GM23248 (cell line): ENCODE results near the gene RNF138. TPM values are rescaled to one million over a fixed set of nuclear protein-coding genes. Genes with fewer than 3 reads are reported as not detected.
A peak's percentile ranks its signal among the peaks of the same experiment; 100 is the strongest.

Source experiments
- DNase-seq: peaks from one replicate; pipeline ENCODE4 v3.0.0-alpha.2; 2015
- H2AFZ ChIP-seq: fragments of 200-600 bp; sonication (generic); 2 replicates; pipeline ENCODE4 v1.6.1; 2016; ENCODE audit warnings: antibody characterized with exemption
- H3F3A ChIP-seq: fragments of 200-600 bp; sonication (generic); 2 replicates; pipeline ENCODE4 v1.6.1; 2016; ENCODE audit warnings: mild to moderate bottlenecking, antibody characterized with exemption, mixed run types; ENCODE audit not compliant: insufficient read depth
- H3K27ac ChIP-seq: fragments of 200-600 bp; sonication (generic); 2 replicates; pipeline ENCODE4 v1.5.1; 2016; ENCODE audit warnings: mild to moderate bottlenecking
- H3K27me3 ChIP-seq: fragments of 200-600 bp; sonication (generic); replicated peaks from 2 replicates; pipeline ENCODE4 v1.6.1; 2016; ENCODE audit warnings: mild to moderate bottlenecking; ENCODE audit not compliant: insufficient read depth
- H3K36me3 ChIP-seq: fragments of 200-600 bp; sonication (generic); 2 replicates; pipeline ENCODE4 v1.6.1; 2016; ENCODE audit warnings: low read depth, mild to moderate bottlenecking
- H3K4me1 ChIP-seq: fragments of 200-600 bp; sonication (generic); 2 replicates; pipeline ENCODE4 v1.6.1; 2016; ENCODE audit warnings: mild to moderate bottlenecking; ENCODE audit not compliant: insufficient read depth
- H3K4me2 ChIP-seq: fragments of 200-600 bp; sonication (generic); one replicate; pipeline ENCODE4 v1.6.1; 2016; ENCODE audit warnings: mild to moderate bottlenecking; ENCODE audit not compliant: unreplicated experiment
- H3K4me3 ChIP-seq: fragments of 200-600 bp; sonication (generic); 2 replicates; pipeline ENCODE4 v1.5.1; 2016; ENCODE audit warnings: mild to moderate bottlenecking
- H3K79me2 ChIP-seq: fragments of 200-600 bp; sonication (generic); 2 replicates; pipeline ENCODE4 v1.6.1; 2016; ENCODE audit warnings: mild to moderate bottlenecking; ENCODE audit not compliant: insufficient read depth
- H3K9ac ChIP-seq: fragments of 200-600 bp; sonication (generic); 2 replicates; pipeline ENCODE4 v1.6.1; 2016; ENCODE audit warnings: mild to moderate bottlenecking
- H3K9me2 ChIP-seq: fragments of 200-600 bp; sonication (generic); 2 replicates; pipeline ENCODE4 v1.6.1; 2016; ENCODE audit warnings: mixed run types, mild to moderate bottlenecking, moderate library complexity; ENCODE audit not compliant: insufficient read depth
- H3K9me3 ChIP-seq: fragments of 200-600 bp; sonication (generic); one replicate; pipeline ENCODE4 v1.6.1; 2017; ENCODE audit warnings: low read depth
- H4K20me1 ChIP-seq: fragments of 200-600 bp; sonication (generic); 2 replicates; pipeline ENCODE4 v1.6.0; 2016; ENCODE audit not compliant: insufficient read depth
- EZH2 ChIP-seq: fragments of 200-600 bp; sonication (generic); IDR thresholded peaks from 2 replicates; pipeline ENCODE4 v1.6.1; 2018; ENCODE audit warnings: antibody characterized with exemption, mild to moderate bottlenecking; ENCODE audit not compliant: insufficient read depth, poor library complexity, severe bottlenecking
- EZH2phosphoT487 ChIP-seq: fragments of 200-600 bp; sonication (generic); IDR thresholded peaks from 2 replicates; pipeline ENCODE4 v1.6.1; 2018; ENCODE audit warnings: antibody characterized with exemption, moderate library complexity, mild to moderate bottlenecking, low read depth; ENCODE audit not compliant: insufficient read depth
- WGBS, 2 experiments: methylation state at CpG; one replicate each; pipeline ENCODE4 v1.1.6; 2015 to 2017; ENCODE audit warnings: low lambda C conversion rate in 2 of 2, low coverage in 1 of 2; ENCODE audit errors: missing lambda C conversion rate in 2 of 2; 5-methylcytosine and 5-hydroxymethylcytosine counted together
- in situ Hi-C: fragments of 300-500 bp; cut with MboI; formaldehyde crosslinking; loops from 2 replicates; pipeline ENCODE4 v1.15.0; 2020
- polyA plus RNA-seq: library from polyadenylated mRNA; unstranded; fragments of >200 nt; fragmentation: Nextera tagmentation; extraction: Ambion mirVana; gene quantifications from 2 replicates; pipeline ENCODE4 v1.2.1, GENCODE V29; 2016
- total RNA-seq: library from RNA; depleted of rRNA; stranded (reverse); fragments of >200 nt; shearing (Covaris generic); gene quantifications from 2 replicates; pipeline ENCODE4 v1.2.3, GENCODE V29; 2014

RNF138 gene
- total and polyA plus RNA-seq, 2 experiments from 2014 or later: 15.4 to 26.4 TPM

GRCh38 chr18:32072321-32072720, 19.4 kb upstream of the RNF138 start:
- TF ChIP-seq EZH2 (no peak), EZH2phosphoT487 (no peak)
- no peak overlapping the region for H3K9ac ChIP-seq
- H3K9me3 ChIP-seq: no peaks in the 10 kb centered on the region
- no peak overlapping the region for H3K4me2 ChIP-seq
- no peaks in the 10 kb centered on the region for H3K36me3 ChIP-seq
- no peaks in the 10 kb centered on the region for H3F3A ChIP-seq
- 63 to 75% methylated on average over 4 of the region's 4 CpGs for WGBS, 2 experiments
- H4K20me1 ChIP-seq: no peaks in the 10 kb centered on the region
- DNase-seq: peak; percentile 32
- H2AFZ ChIP-seq: no peak overlapping the region
- H3K9me2 ChIP-seq: no peaks in the 10 kb centered on the region
- in situ Hi-C loops: no loop called here
- H3K27ac ChIP-seq: no peak overlapping the region
- H3K79me2 ChIP-seq: no peaks in the 10 kb centered on the region
- H3K4me3 ChIP-seq: no peak overlapping the region
- no peaks in the 10 kb centered on the region for H3K4me1 ChIP-seq
- no peaks in the 10 kb centered on the region for H3K27me3 ChIP-seq

- H3K27ac ChIP-seq: no peak overlapping the region
- H3K4me1 ChIP-seq: no peaks in the 10 kb centered on the region
- no peak for DNase-seq
- H3K9me3 ChIP-seq: no peaks in the 10 kb centered on the region
- H4K20me1 ChIP-seq: no peaks in the 10 kb centered on the region
- H3K79me2 ChIP-seq: no peaks in the 10 kb centered on the region
- no peak for TF ChIP-seq EZH2phosphoT487
- TF ChIP-seq EZH2: no peak
- H3F3A ChIP-seq: no peaks in the 10 kb centered on the region
- no peak overlapping the region for H3K4me3 ChIP-seq
- no peaks in the 10 kb centered on the region for H3K27me3 ChIP-seq
- no peak overlapping the region for H3K4me2 ChIP-seq
- H3K9me2 ChIP-seq: no peaks in the 10 kb centered on the region
- WGBS, 2 experiments: 94 to 97% methylated on average over 1 of the region's 1 CpG
- in situ Hi-C loops: no loop called here
- no peak overlapping the region for H2AFZ ChIP-seq
- no peak overlapping the region for H3K9ac ChIP-seq
- no peaks in the 10 kb centered on the region for H3K36me3 ChIP-seq
These were observed 17.5 kb upstream of the RNF138 start for GRCh38 chr18:32074206-32074605.

- Histone ChIP-seq H3K27ac (no peak overlapping the region), H3F3A (no peaks in the 10 kb centered on the region), H4K20me1 (no peaks in the 10 kb centered on the region), H3K4me2 (no peak overlapping the region), H3K36me3 (no peaks in the 10 kb centered on the region), H3K27me3 (no peaks in the 10 kb centered on the region), H3K9me3 (no peaks in the 10 kb centered on the region), H2AFZ (no peak overlapping the region), H3K4me1 (no peaks in the 10 kb centered on the region), H3K9ac (no peak overlapping the region), H3K79me2 (no peaks in the 10 kb centered on the region), H3K9me2 (no peaks in the 10 kb centered on the region), H3K4me3 (no peak overlapping the region)
- 86 to 98% methylated on average over 2 of the region's 2 CpGs for WGBS, 2 experiments
- DNase-seq: no peak
- in situ Hi-C loops: no loop called here
- TF ChIP-seq EZH2: no peak
- TF ChIP-seq EZH2phosphoT487: no peak
These were observed 12.8 kb upstream of the RNF138 start for GRCh38 chr18:32078845-32079244.

- Histone ChIP-seq H3K4me3 (no peak overlapping the region), H4K20me1 (no peaks in the 10 kb centered on the region), H3K27me3 (no peaks in the 10 kb centered on the region), H3K27ac (no peak overlapping the region), H3K36me3 (no peaks in the 10 kb centered on the region), H2AFZ (no peak overlapping the region), H3K9me2 (no peaks in the 10 kb centered on the region), H3K4me1 (peaks cover 22% of the 10 kb centered on the region), H3K9ac (no peak overlapping the region), H3K79me2 (no peaks in the 10 kb centered on the region), H3K4me2 (no peak overlapping the region), H3F3A (peaks cover 22% of the 10 kb centered on the region), H3K9me3 (no peaks in the 10 kb centered on the region)
- WGBS, 2 experiments: 71 to 88% methylated on average over 1 of the region's 1 CpG
- peak; percentile 9 for DNase-seq
- in situ Hi-C loops: no loop called here
- TF ChIP-seq EZH2: no peak
- no peak for TF ChIP-seq EZH2phosphoT487
These were observed 9.8 kb upstream of the RNF138 start for GRCh38 chr18:32081881-32082280.

- Histone ChIP-seq H3K27me3 (no peaks in the 10 kb centered on the region), H3K9me3 (no peaks in the 10 kb centered on the region), H3K27ac (no peak overlapping the region), H3K4me3 (no peak overlapping the region), H4K20me1 (no peaks in the 10 kb centered on the region), H3K36me3 (no peaks in the 10 kb centered on the region), H3K4me1 (peaks cover 28% of the 10 kb centered on the region), H3K79me2 (no peaks in the 10 kb centered on the region), H2AFZ (no peak overlapping the region), H3K4me2 (no peak overlapping the region), H3K9me2 (no peaks in the 10 kb centered on the region), H3F3A (peaks cover 28% of the 10 kb centered on the region), H3K9ac (no peak overlapping the region)
- in situ Hi-C loops: no loop called here
- no peak for DNase-seq
- TF ChIP-seq EZH2: no peak
- no peak for TF ChIP-seq EZH2phosphoT487
- 95 to 96% methylated on average over 8 of the region's 8 CpGs for WGBS, 2 experiments
These were observed 7.9 kb upstream of the RNF138 start for GRCh38 chr18:32083781-32084180.
